ENCODE measurements around the gene PPM1L.

The PPM1L gene

GRCh38 chr3:160804762-160805161 lies 48.7 kb downstream of the PPM1L start:
- no peak for DNase-seq (ENCODE audit: low read depth, low spot score)
- no peak overlapping the region for H3K27ac ChIP-seq

GRCh38 chr3:160806094-160806493 lies 50.1 kb downstream of the PPM1L start:
- no peak overlapping the region for H3K27ac ChIP-seq
- no peak for DNase-seq (ENCODE audit: low read depth, low spot score)

- no peak overlapping the region for H3K27ac ChIP-seq
- DNase-seq (ENCODE audit: low read depth, low spot score), result no peak
Measured at GRCh38 chr3:160806686-160807085, 50.7 kb downstream of the PPM1L start.

GRCh38 chr3:160808838-160809237 lies 52.8 kb downstream of the PPM1L start:
- no peak for DNase-seq (ENCODE audit: low read depth, low spot score)
- no peak overlapping the region for H3K27ac ChIP-seq

GRCh38 chr3:160809453-160809852 lies 53.4 kb downstream of the PPM1L start:
- H3K27ac ChIP-seq, result no peak overlapping the region
- DNase-seq (ENCODE audit: low read depth, low spot score), result no peak

- no peak overlapping the region for H3K27ac ChIP-seq
- DNase-seq (ENCODE audit: low read depth, low spot score), result no peak
Measured at GRCh38 chr3:160810362-160811236, 54.6 kb downstream of the PPM1L start.

GRCh38 chr3:160811237-160811548 lies 55.2 kb downstream of the PPM1L start:
- DNase-seq (ENCODE audit: low read depth, low spot score), result no peak
- H3K27ac ChIP-seq, result no peak overlapping the region

GRCh38 chr3:160812304-160812703 lies 56.3 kb downstream of the PPM1L start:
- no peak overlapping the region for H3K27ac ChIP-seq
- DNase-seq (ENCODE audit: low read depth, low spot score), result no peak

- DNase-seq (ENCODE audit: low read depth, low spot score), result no peak
- H3K27ac ChIP-seq, result no peak overlapping the region
Measured at GRCh38 chr3:160815280-160815679, 59.2 kb downstream of the PPM1L start.

- DNase-seq (ENCODE audit: low read depth, low spot score), result no peak
Measured at GRCh38 chr3:160820022-160820421, 64.0 kb downstream of the PPM1L start.

GRCh38 chr3:160820430-160820829 lies 64.4 kb downstream of the PPM1L start:
- DNase-seq (ENCODE audit: low read depth, low spot score), result no peak
- no peak overlapping the region for H3K27ac ChIP-seq

More at GRCh38 chr3:160820022-160820421, 64.0 kb downstream of the PPM1L start:
- H3K27ac ChIP-seq, result no peak overlapping the region

GRCh38 chr3:160822936-160823335 lies 66.9 kb downstream of the PPM1L start:
- no peak for DNase-seq (ENCODE audit: low read depth, low spot score)
- no peak overlapping the region for H3K27ac ChIP-seq

- no peak for DNase-seq (ENCODE audit: low read depth, low spot score)
- H3K27ac ChIP-seq, result no peak overlapping the region
Measured at GRCh38 chr3:160825311-160825800, 69.3 kb downstream of the PPM1L start.

GRCh38 chr3:160826408-160826807 lies 70.4 kb downstream of the PPM1L start:
- no peak for DNase-seq (ENCODE audit: low read depth, low spot score)
- no peak overlapping the region for H3K27ac ChIP-seq

GRCh38 chr3:160826991-160827390 lies 71.0 kb downstream of the PPM1L start:
- no peak for DNase-seq (ENCODE audit: low read depth, low spot score)
- H3K27ac ChIP-seq, result no peak overlapping the region

GRCh38 chr3:160827516-160827915 lies 71.5 kb downstream of the PPM1L start:
- no peak for DNase-seq (ENCODE audit: low read depth, low spot score)
- H3K27ac ChIP-seq, result no peak overlapping the region

- H3K27ac ChIP-seq, result no peak overlapping the region
- no peak for DNase-seq (ENCODE audit: low read depth, low spot score)
Measured at GRCh38 chr3:160828880-160829279, 72.8 kb downstream of the PPM1L start.

GRCh38 chr3:160829486-160830009 lies 73.5 kb downstream of the PPM1L start:
- no peak overlapping the region for H3K27ac ChIP-seq
- DNase-seq (ENCODE audit: low read depth, low spot score), result no peak

GRCh38 chr3:160830796-160831195 lies 74.8 kb downstream of the PPM1L start:
- DNase-seq (ENCODE audit: low read depth, low spot score), result no peak
- H3K27ac ChIP-seq, result no peak overlapping the region

- no peak for DNase-seq (ENCODE audit: low read depth, low spot score)
- no peak overlapping the region for H3K27ac ChIP-seq
Measured at GRCh38 chr3:160831401-160831800, 75.4 kb downstream of the PPM1L start.

- peak; percentile 31 for DNase-seq (ENCODE audit: low read depth, low spot score)
- peak overlapping the region; percentile 8 for H3K27ac ChIP-seq
Measured at GRCh38 chr3:160837394-160837980, 81.5 kb downstream of the PPM1L start.
